MCF 10A (cell line): ENCODE data around the gene GIGYF1. TPM values are rescaled to one million over a fixed set of nuclear protein-coding genes. Genes with fewer than 3 reads are reported as not detected.
"Not testable (repeated sequence)": the region's sequence is repeated elsewhere in the genome, so short reads cannot be mapped to it uniquely, and the experiment has no call there.

ENCODE experiments used
- BruUV-seq: library from RNA; stranded (reverse); fragments of 400-500 nt; replicated peaks from 2 replicates; lab custom pipeline; 2021; lab: Mats Ljungman, UMichigan
- CTCF ChIA-PET: fragments of 300-600 bp; sonication (Branson Sonifier 250); formaldehyde crosslinking; extraction: SDS; loops from one replicate; lab custom pipeline; 2021; ENCODE audit warnings: antibody characterized with exemption, inconsistent platforms; lab: Yijun Ruan, JAX
- POLR2A ChIA-PET: fragments of 300-600, 350-650 bp; sonication (Branson Sonifier 250); formaldehyde crosslinking; extraction: SDS; loops from one replicate; lab custom pipeline; 2020; ENCODE audit warnings: antibody characterized with exemption, inconsistent platforms; lab: Yijun Ruan, JAX
- DNase-seq: peaks from one replicate; pipeline ENCODE4 v3.0.0-alpha.2; 2018; ENCODE audit not compliant: unreplicated experiment
- H3K27ac Mint-ChIP-seq: one replicate; pipeline ENCODE4 v1.8.0; 2022; ENCODE audit warnings: mild to moderate bottlenecking, low read depth, mixed read lengths; ENCODE audit not compliant: unreplicated experiment
- H3K27me3 Mint-ChIP-seq: one replicate; pipeline ENCODE4 v1.8.0; 2022; ENCODE audit warnings: mixed read lengths; ENCODE audit not compliant: insufficient read depth, unreplicated experiment
- H3K36me3 Mint-ChIP-seq: one replicate; pipeline ENCODE4 v1.8.0; 2022; ENCODE audit warnings: mild to moderate bottlenecking, moderate library complexity, mixed read lengths; ENCODE audit not compliant: insufficient read depth, unreplicated experiment
- H3K4me1 Mint-ChIP-seq: one replicate; pipeline ENCODE4 v1.8.0; 2022; ENCODE audit warnings: mixed read lengths; ENCODE audit not compliant: insufficient read depth, unreplicated experiment
- H3K4me3 Mint-ChIP-seq: one replicate; pipeline ENCODE4 v1.8.0; 2022; ENCODE audit warnings: mild to moderate bottlenecking, moderate library complexity, mixed read lengths; ENCODE audit not compliant: unreplicated experiment
- H3K9me3 Mint-ChIP-seq: one replicate; pipeline ENCODE4 v1.8.0; 2022; ENCODE audit warnings: mixed read lengths; ENCODE audit not compliant: unreplicated experiment
- intact Hi-C: fragments of 100-400 bp; cut with micrococcal nuclease; formaldehyde crosslinking; loops from 2 replicates; pipeline ENCODE4 v1.14.1; 2022
- total RNA-seq: library from RNA; stranded (reverse); gene quantifications from 2 replicates; pipeline ENCODE4 v1.2.3, GENCODE V29; 2022
- TF ChIP-seq, protein P1 (sequence below): fragments of 200-600 bp; IDR thresholded peaks from one replicate; pipeline ENCODE4 v1.8.0; 2022; ENCODE audit warnings: antibody characterized with exemption, mild to moderate bottlenecking; ENCODE audit not compliant: unreplicated experiment

Gene GIGYF1
- total RNA-seq, 1 experiment from 2014 or later: 40.1 TPM

DNA sequence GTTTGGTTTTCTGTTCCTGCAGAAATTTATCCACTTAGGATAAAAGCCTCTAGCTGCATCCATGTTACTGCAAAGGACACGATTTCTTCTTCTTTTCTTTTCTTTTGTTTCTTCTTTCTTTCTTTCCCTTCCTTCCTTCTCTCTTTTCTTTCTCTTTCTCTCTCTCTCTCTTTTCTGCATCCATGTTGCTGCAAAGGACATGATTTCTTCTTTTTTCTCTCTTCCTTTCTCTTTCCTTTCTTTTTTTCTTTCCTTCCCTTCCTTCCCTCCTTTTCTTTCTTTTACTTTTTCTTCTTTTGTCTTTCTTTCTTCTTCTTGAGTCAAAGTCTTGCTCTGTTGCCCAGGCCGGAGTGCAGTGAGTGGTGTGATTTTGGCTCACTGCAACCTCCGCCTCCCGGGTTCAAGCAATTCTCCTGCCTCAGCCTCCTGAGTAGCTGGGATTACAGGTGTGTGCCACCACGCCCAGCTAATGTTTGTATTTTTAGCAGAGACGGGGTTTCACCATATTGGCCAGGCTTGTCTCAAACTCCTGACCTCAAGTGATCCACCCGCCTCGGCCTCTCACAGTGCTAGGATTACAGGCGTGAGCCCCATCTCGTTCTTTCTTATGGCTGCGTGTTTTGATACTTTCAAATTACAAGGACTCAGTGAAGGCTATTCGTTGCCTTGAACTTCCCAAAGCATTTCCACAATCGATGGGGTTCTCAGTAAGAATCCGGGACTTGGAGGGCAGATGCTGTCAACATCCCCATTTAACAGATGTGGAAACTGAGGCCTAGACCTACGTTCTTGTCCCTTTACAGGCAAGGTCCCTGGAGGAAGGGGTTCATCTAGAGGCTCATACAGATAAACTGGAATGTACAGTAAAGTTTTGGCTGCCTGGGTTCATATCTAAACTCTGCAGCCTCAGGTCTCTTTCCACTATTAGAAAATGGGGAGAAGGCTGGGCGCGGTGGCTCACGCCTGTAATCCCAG is 22.4 kb downstream of the GIGYF1 start:
- H3K9me3 Mint-ChIP-seq: no peaks in the 10 kb centered on the region
- no peak for DNase-seq
- H3K27ac Mint-ChIP-seq: no peak overlapping the region
- no peaks in the 10 kb centered on the region for H3K27me3 Mint-ChIP-seq
- H3K4me1 Mint-ChIP-seq: peaks cover 11% of the 10 kb centered on the region
- BruUV-seq: no TSS peak
- intact Hi-C loops: loop anchor here (5.0 kb wide), 2 partner anchors 44 to 194 kb away; partner anchors contain the start of gene TSC22D4
- TF ChIP-seq, protein P1, sequence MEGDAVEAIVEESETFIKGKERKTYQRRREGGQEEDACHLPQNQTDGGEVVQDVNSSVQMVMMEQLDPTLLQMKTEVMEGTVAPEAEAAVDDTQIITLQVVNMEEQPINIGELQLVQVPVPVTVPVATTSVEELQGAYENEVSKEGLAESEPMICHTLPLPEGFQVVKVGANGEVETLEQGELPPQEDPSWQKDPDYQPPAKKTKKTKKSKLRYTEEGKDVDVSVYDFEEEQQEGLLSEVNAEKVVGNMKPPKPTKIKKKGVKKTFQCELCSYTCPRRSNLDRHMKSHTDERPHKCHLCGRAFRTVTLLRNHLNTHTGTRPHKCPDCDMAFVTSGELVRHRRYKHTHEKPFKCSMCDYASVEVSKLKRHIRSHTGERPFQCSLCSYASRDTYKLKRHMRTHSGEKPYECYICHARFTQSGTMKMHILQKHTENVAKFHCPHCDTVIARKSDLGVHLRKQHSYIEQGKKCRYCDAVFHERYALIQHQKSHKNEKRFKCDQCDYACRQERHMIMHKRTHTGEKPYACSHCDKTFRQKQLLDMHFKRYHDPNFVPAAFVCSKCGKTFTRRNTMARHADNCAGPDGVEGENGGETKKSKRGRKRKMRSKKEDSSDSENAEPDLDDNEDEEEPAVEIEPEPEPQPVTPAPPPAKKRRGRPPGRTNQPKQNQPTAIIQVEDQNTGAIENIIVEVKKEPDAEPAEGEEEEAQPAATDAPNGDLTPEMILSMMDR: no peak
- ChIA-PET POLR2A (interaction anchor here (1.4 to 1.7 kb wide), 2 partner anchors 55 to 235 kb away, joined by 3 to 6 read pairs; partner anchors contain the start of gene PPP1R35), CTCF (no interaction called here)
- H3K36me3 Mint-ChIP-seq: peaks cover 5% of the 10 kb centered on the region
- H3K4me3 Mint-ChIP-seq: no peak overlapping the region

DNA sequence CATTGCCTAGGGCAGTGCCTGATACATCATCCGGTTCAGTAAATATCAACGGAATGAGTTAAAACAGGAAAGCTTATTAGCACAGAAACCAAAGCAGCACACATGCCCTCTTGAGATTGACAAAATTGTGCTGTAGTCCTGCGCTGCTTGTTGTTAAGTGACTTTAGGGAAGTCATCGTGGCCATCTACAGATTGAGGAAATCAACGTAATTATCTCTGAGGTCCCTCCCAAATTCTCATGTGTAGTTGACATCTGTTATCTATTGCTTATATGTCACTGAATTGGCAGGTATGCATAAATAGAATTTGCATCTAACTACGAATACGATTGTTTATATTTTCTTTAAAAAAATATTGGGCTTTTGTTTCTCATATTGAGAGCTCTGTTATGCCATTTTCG is 24.0 kb downstream of the GIGYF1 start:
- H3K36me3 Mint-ChIP-seq: no peaks in the 10 kb centered on the region
- intact Hi-C loops: loop anchor here (5.0 kb wide), 2 partner anchors 43 to 193 kb away; partner anchors contain the start of gene TSC22D4
- H3K27ac Mint-ChIP-seq: no peak overlapping the region
- H3K4me3 Mint-ChIP-seq: no peak overlapping the region
- ChIA-PET CTCF (interaction anchor here (0.7 to 1.2 kb wide), 2 partner anchors 35 to 111 kb away, joined by 3 to 4 read pairs; no protein-coding TSS in a partner anchor), POLR2A (interaction anchor here (0.6 kb wide), 1 partner anchor 10 kb away, joined by 4 read pairs; no protein-coding TSS in a partner anchor)
- peaks cover 6% of the 10 kb centered on the region for H3K4me1 Mint-ChIP-seq
- H3K9me3 Mint-ChIP-seq: no peaks in the 10 kb centered on the region
- TF ChIP-seq, protein P1: no peak
- no TSS peak for BruUV-seq
- DNase-seq: no peak
- no peaks in the 10 kb centered on the region for H3K27me3 Mint-ChIP-seq

DNA sequence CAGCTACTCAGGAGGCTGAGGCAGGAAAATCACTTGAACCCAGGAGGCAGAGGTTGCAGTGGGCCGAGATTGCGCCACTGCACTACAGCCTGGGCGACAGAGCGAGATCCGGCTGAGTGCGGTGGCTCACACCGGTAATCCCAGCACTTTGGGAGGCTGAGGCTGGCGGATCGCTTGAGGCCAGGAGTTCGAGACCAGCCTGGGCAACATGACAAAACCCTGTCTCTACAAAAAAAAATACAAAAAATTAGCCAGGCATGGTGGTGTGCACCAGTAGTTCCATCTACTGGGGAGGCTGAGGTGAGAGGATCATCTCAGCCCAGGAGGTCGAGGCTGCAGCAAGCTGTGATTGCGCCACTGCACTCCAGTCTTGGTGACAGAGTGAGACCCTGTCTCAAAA is 24.9 kb downstream of the GIGYF1 start:
- H3K9me3 Mint-ChIP-seq, H3K27me3 Mint-ChIP-seq, H3K4me1 Mint-ChIP-seq, H3K27ac Mint-ChIP-seq, POLR2A ChIA-PET, H3K36me3 Mint-ChIP-seq, CTCF ChIA-PET, intact Hi-C loops, DNase-seq, H3K4me3 Mint-ChIP-seq, BruUV-seq: not testable (repeated sequence)

DNA sequence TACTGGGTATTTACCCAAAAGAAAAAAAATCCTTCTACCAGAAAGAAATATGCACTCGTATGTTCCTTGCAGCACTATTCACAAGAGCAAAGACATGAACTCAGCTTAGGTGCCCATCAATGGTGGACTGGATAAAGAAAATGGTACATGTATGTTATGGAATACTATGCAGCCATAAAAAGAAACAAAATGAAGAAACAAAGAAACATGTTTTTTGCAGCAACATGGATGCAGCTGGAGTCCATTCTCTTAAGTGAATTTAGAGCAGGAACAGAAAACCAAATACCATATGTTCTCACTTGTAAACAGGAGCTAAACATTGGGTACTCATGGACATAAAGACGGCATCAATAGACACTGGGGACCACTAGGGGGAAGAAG is 26.0 kb downstream of the GIGYF1 start:
- H3K27me3 Mint-ChIP-seq: no peaks in the 10 kb centered on the region
- intact Hi-C loops: no loop called here
- no peak overlapping the region for H3K4me3 Mint-ChIP-seq
- peaks cover 6% of the 10 kb centered on the region for H3K4me1 Mint-ChIP-seq
- TF ChIP-seq, protein P1: no peak
- no TSS peak for BruUV-seq
- ChIA-PET POLR2A (interaction anchor here (0.8 kb wide), 1 partner anchor 56 kb away, joined by 3 read pairs; the partner anchor contains the start of gene MOSPD3), CTCF (interaction anchor here (0.8 kb wide), 1 partner anchor 10 kb away, joined by 3 read pairs; no protein-coding TSS in a partner anchor)
- H3K36me3 Mint-ChIP-seq: no peaks in the 10 kb centered on the region
- no peaks in the 10 kb centered on the region for H3K9me3 Mint-ChIP-seq
- no peak overlapping the region for H3K27ac Mint-ChIP-seq
- DNase-seq: no peak
